CD4-positive, alpha-beta memory T cell (primary cell): Measurements from ENCODE around the gene OPN5. TPM values are rescaled to one million over a fixed set of nuclear protein-coding genes. Genes with fewer than 3 reads are reported as not detected.
A peak's percentile ranks its signal among the peaks of the same experiment; 100 is the strongest.

ENCODE experiments used
- CTCF ChIA-PET: fragments of 350-600 bp; sonication (Branson Sonifier 250); formaldehyde crosslinking; loops from one replicate; lab custom pipeline; 2021; ENCODE audit warnings: inconsistent platforms; ENCODE audit not compliant: partially characterized antibody; lab: Charles Lee
- POLR2A ChIA-PET: fragments of 350-600 bp; sonication (Branson Sonifier 250); formaldehyde crosslinking; loops from one replicate; lab custom pipeline; 2021; ENCODE audit not compliant: partially characterized antibody; lab: Charles Lee
- DNase-seq, 5 donors: peaks; one replicate each; pipeline versions ENCODE4 v3.0.0 to v3.0.0-alpha.2; 2020 to 2022; ENCODE audit warnings: mixed read lengths in 1 of 5
- H3K27ac ChIP-seq: one replicate; pipeline ENCODE4 v1.7.0; 2013; ENCODE audit warnings: low read depth, low read length
- H3K27me3 ChIP-seq: 2 replicates; pipeline ENCODE4 v1.7.0; 2013; ENCODE audit warnings: mild to moderate bottlenecking, low read length, moderate library complexity; ENCODE audit not compliant: insufficient read depth
- H3K36me3 ChIP-seq: 2 replicates; pipeline ENCODE4 v1.7.0; 2013; ENCODE audit warnings: mild to moderate bottlenecking, low read length, moderate library complexity; ENCODE audit not compliant: insufficient read depth
- H3K4me1 ChIP-seq: 2 replicates; pipeline ENCODE4 v1.7.0; 2013; ENCODE audit warnings: mild to moderate bottlenecking, low read length, moderate library complexity; ENCODE audit not compliant: insufficient read depth
- H3K4me3 ChIP-seq, 2 donors: one replicate each; pipeline ENCODE4 v1.7.0; 2013; ENCODE audit warnings: low read length in 2 of 2, mild to moderate bottlenecking in 1 of 2
- H3K9me3 ChIP-seq, 2 donors: one replicate each; pipeline ENCODE4 v1.7.0; 2013; ENCODE audit warnings: low read length in 2 of 2, control low read depth in 1 of 2; ENCODE audit not compliant: control insufficient read depth in 1 of 2
- H3K27ac Mint-ChIP-seq, 7 donors: one replicate each; pipeline ENCODE4 v1.8.0; 2020 to 2021; ENCODE audit warnings: mixed read lengths in 7 of 7, mild to moderate bottlenecking in 6 of 7, inconsistent platforms in 3 of 7, moderate library complexity in 3 of 7
- H3K27me3 Mint-ChIP-seq, 2 donors: one replicate each; pipeline ENCODE4 v1.8.0; 2020 to 2021; ENCODE audit warnings: mixed read lengths in 2 of 2
- H3K36me3 Mint-ChIP-seq, 2 donors: one replicate each; pipeline ENCODE4 v1.8.0; 2020 to 2021; ENCODE audit warnings: mixed read lengths in 2 of 2, inconsistent platforms in 1 of 2, mild to moderate bottlenecking in 1 of 2
- H3K4me1 Mint-ChIP-seq, 4 donors: one replicate each; pipeline ENCODE4 v1.8.0; 2020 to 2021; ENCODE audit warnings: mixed read lengths in 4 of 4, mild to moderate bottlenecking in 1 of 4
- H3K4me3 Mint-ChIP-seq, 8 donors: one replicate each; pipeline ENCODE4 v1.8.0; 2020 to 2021; ENCODE audit warnings: mixed read lengths in 8 of 8, mild to moderate bottlenecking in 7 of 8, moderate library complexity in 6 of 8, inconsistent platforms in 3 of 8
- H3K9me3 Mint-ChIP-seq, 8 donors: one replicate each; pipeline ENCODE4 v1.8.0; 2020 to 2021; ENCODE audit warnings: mixed read lengths in 8 of 8, mild to moderate bottlenecking in 5 of 8, inconsistent platforms in 3 of 8, moderate library complexity in 1 of 8
- intact Hi-C: fragments of 100-400 bp; cut with micrococcal nuclease; formaldehyde crosslinking; loops from one replicate; pipeline ENCODE4 v1.15.1; 2023
- polyA plus RNA-seq, 2 donors: library from polyadenylated mRNA; unstranded; fragments of 300-500 nt; fragmentation: Illumina TruSeq; gene quantifications; one replicate each; pipeline ENCODE4 v1.2.3, GENCODE V29; 2021
- total RNA-seq, 2 experiments: library from RNA; stranded (reverse); gene quantifications; one replicate each; pipeline ENCODE4 v1.2.3, GENCODE V29; 2021

OPN5 gene
- total and polyA plus RNA-seq, 4 experiments from 2014 or later, result not detected

DNA sequence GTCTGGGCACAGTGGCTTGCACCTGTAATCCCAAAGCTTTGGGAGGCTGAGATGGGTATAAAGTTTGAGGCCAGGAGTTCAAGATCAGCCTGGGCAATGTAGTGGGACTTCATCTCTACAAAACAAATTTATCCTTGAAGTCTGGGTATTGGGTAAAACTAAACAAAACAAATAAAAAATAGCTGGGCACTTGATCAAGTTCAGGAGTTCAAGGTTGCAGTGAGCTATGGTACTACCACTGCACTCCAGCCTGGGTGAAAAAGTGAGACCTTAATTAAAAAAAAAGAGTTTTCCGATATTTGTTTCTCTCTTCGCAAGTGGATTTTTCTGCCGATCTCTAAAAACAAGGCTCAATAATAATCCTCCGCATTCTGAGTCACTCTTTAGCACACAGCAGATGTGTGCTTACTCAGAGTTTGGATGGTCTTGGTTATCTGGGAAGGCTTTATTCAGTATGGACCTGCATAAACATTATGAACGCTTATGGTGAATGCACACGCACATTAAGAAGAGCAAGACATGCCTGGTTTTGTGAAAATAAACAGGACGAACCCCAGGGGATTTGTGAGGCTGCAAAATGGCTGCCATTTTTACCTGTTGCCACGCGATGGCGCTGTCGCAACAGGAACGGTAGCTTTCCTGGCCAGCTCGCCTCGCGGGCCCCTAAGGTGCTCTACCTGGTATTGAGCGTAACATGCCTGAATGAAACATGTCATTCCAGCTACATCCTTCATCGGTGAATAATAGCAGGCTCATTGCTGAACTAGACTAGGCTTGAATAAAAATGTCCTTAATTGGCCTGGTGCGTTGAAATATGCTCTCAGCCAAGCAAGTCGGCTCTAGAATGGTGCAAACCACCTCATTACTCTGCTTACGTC, 6.0 kb downstream of the OPN5 start:
- intact Hi-C loops, result loop anchor here (2.0 kb wide), 1 partner anchor 373 kb away; no protein-coding TSS in a partner anchor
- Mint-ChIP-seq H3K36me3 (no peaks in the 10 kb centered on the region), H3K4me3 (peak overlapping the region in 4 of 8 donors; percentile 13 to 41 (median 27)), H3K9me3 (no peaks in the 10 kb centered on the region), H3K27me3 (peaks cover 12 to 14% of the 10 kb centered on the region in 2 donors), H3K4me1 (peaks cover 3 to 13% (median 6%) of the 10 kb centered on the region in 4 donors), H3K27ac (peak overlapping the region in 1 of 7 donors; percentile 11)
- ChIA-PET CTCF (interaction anchor here (0.6 to 4.6 kb wide), 22 partner anchors 8 to 1662 kb away, joined by 3 to 39 read pairs (median 5); no protein-coding TSS in a partner anchor), POLR2A (no interaction called here)
- Histone ChIP-seq H3K9me3 (no peaks in the 10 kb centered on the region), H3K4me1 (peaks cover 6% of the 10 kb centered on the region), H3K36me3 (no peaks in the 10 kb centered on the region), H3K27me3 (no peaks in the 10 kb centered on the region), H3K4me3 (no peak overlapping the region), H3K27ac (no peak overlapping the region)
- peak; percentile 39 to 49 (median 46) for DNase-seq

- POLR2A ChIA-PET, result no interaction called here
- CTCF ChIA-PET, result interaction anchor here (0.8 to 4.6 kb wide), 17 partner anchors 9 to 1622 kb away, joined by 3 to 39 read pairs (median 6); no protein-coding TSS in a partner anchor
- H3K4me3 Mint-ChIP-seq, result peak overlapping the region in 2 of 8 donors; percentile 13 to 41
- peaks cover 6% of the 10 kb centered on the region for H3K4me1 ChIP-seq
- no peak overlapping the region for H3K27ac ChIP-seq
- peaks cover 3 to 13% (median 6%) of the 10 kb centered on the region in 4 donors for H3K4me1 Mint-ChIP-seq
- DNase-seq, result no peak
- H3K36me3 Mint-ChIP-seq, result no peaks in the 10 kb centered on the region
- intact Hi-C loops, result loop anchor here (2.0 kb wide), 1 partner anchor 374 kb away; no protein-coding TSS in a partner anchor
- H3K27ac Mint-ChIP-seq, result no peak overlapping the region
- peaks cover 12 to 15% of the 10 kb centered on the region in 2 donors for H3K27me3 Mint-ChIP-seq
- no peaks in the 10 kb centered on the region for H3K36me3 ChIP-seq
- H3K9me3 ChIP-seq, result no peaks in the 10 kb centered on the region
- H3K9me3 Mint-ChIP-seq, result no peaks in the 10 kb centered on the region
- H3K4me3 ChIP-seq, result no peak overlapping the region
- no peaks in the 10 kb centered on the region for H3K27me3 ChIP-seq
Observed at GRCh38 chr6:47788498-47788884, 6.7 kb downstream of the OPN5 start.

- CTCF ChIA-PET, result interaction anchor here (0.8 to 4.3 kb wide), 3 partner anchors 10 to 30 kb away, joined by 4 to 29 read pairs (median 6); no protein-coding TSS in a partner anchor
- Mint-ChIP-seq H3K27ac (peak overlapping the region in 1 of 7 donors; percentile 42), H3K36me3 (no peaks in the 10 kb centered on the region), H3K27me3 (peaks cover 12 to 17% of the 10 kb centered on the region in 2 donors), H3K4me3 (no peak overlapping the region), H3K4me1 (peaks cover 3 to 13% (median 6%) of the 10 kb centered on the region in 4 donors), H3K9me3 (no peaks in the 10 kb centered on the region)
- H3K4me1 ChIP-seq, result peaks cover 6% of the 10 kb centered on the region
- no peak for DNase-seq
- POLR2A ChIA-PET, result no interaction called here
- intact Hi-C loops, result loop anchor here (2.0 kb wide), 1 partner anchor 375 kb away; no protein-coding TSS in a partner anchor
- H3K27ac ChIP-seq, result no peak overlapping the region
- H3K27me3 ChIP-seq, result no peaks in the 10 kb centered on the region
- no peaks in the 10 kb centered on the region for H3K36me3 ChIP-seq
- H3K9me3 ChIP-seq, result no peaks in the 10 kb centered on the region
- H3K4me3 ChIP-seq, result no peak overlapping the region
Observed at GRCh38 chr6:47789553-47789952, 7.7 kb downstream of the OPN5 start.

DNA sequence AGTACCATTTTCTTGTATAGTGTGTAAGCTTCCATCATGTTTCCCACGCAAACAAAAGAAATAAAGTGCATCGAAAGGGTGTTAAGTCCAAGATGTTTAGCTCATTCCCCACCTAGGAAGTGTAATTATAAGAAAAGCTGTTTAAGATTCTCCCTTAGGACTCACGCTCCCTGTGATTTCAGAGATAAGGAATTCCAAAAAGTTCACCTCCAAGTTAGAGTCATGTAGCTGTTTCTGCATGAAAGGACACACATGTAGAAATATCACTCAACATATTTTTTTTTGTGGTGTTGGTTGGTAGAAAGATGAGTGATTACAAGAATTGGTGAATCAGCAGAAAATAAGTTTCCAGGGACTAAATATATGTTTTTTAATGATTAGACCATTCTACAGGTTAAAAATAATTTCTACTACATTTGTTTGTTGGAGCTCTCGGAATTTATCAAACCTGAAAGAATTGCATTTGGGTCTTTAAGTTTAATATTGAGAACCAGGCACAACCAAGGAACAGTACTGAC, 10.4 kb downstream of the OPN5 start:
- Histone ChIP-seq H3K27ac (no peak overlapping the region), H3K27me3 (no peaks in the 10 kb centered on the region), H3K4me1 (peaks cover 6% of the 10 kb centered on the region), H3K4me3 (no peak overlapping the region), H3K9me3 (no peaks in the 10 kb centered on the region), H3K36me3 (no peaks in the 10 kb centered on the region)
- Mint-ChIP-seq H3K27me3 (peaks cover 7 to 14% of the 10 kb centered on the region in 2 donors), H3K27ac (no peak overlapping the region), H3K36me3 (no peaks in the 10 kb centered on the region), H3K4me1 (peaks cover 4 to 13% (median 6%) of the 10 kb centered on the region in 4 donors), H3K9me3 (no peaks in the 10 kb centered on the region), H3K4me3 (no peak overlapping the region)
- CTCF ChIA-PET, result interaction anchor here (1.4 kb wide), 1 partner anchor 12 kb away, joined by 7 read pairs; no protein-coding TSS in a partner anchor
- no peak for DNase-seq
- POLR2A ChIA-PET, result no interaction called here
- intact Hi-C loops, result no loop called here

GRCh38 chr6:47794577-47795135, 12.8 kb downstream of the OPN5 start:
- ChIA-PET POLR2A (no interaction called here), CTCF (interaction anchor here (1.0 to 1.5 kb wide), 2 partner anchors 8 to 9 kb away, joined by 3 to 5 read pairs; no protein-coding TSS in a partner anchor)
- no peak overlapping the region for H3K27ac ChIP-seq

GRCh38 chr6:47801984-47802383, 20.2 kb downstream of the OPN5 start:
- H3K4me1 ChIP-seq, result no peaks in the 10 kb centered on the region
- Mint-ChIP-seq H3K36me3 (no peaks in the 10 kb centered on the region), H3K27ac (no peak overlapping the region), H3K9me3 (peaks cover 0 to 1% (median 0%) of the 10 kb centered on the region in 8 donors), H3K4me3 (no peak overlapping the region), H3K4me1 (no peaks in the 10 kb centered on the region), H3K27me3 (peaks cover 5 to 9% of the 10 kb centered on the region in 2 donors)
- H3K9me3 ChIP-seq, result no peaks in the 10 kb centered on the region
- no peak overlapping the region for H3K27ac ChIP-seq
- H3K36me3 ChIP-seq, result no peaks in the 10 kb centered on the region
- POLR2A ChIA-PET, result no interaction called here
- H3K27me3 ChIP-seq, result no peaks in the 10 kb centered on the region
- no peak overlapping the region for H3K4me3 ChIP-seq
- DNase-seq, result no peak
- CTCF ChIA-PET, result interaction anchor here (0.6 to 3.7 kb wide), 3 partner anchors 9 to 185 kb away, joined by 3 to 29 read pairs (median 3); no protein-coding TSS in a partner anchor
- intact Hi-C loops, result no loop called here

More at GRCh38 chr6:47794577-47795135, 12.8 kb downstream of the OPN5 start:
- intact Hi-C loops, result no loop called here
- Mint-ChIP-seq H3K9me3 (no peaks in the 10 kb centered on the region), H3K27me3 (peaks cover 3 to 8% of the 10 kb centered on the region in 2 donors), H3K27ac (no peak overlapping the region), H3K4me3 (no peak overlapping the region), H3K36me3 (no peaks in the 10 kb centered on the region), H3K4me1 (peaks cover 0 to 1% (median 0%) of the 10 kb centered on the region in 4 donors)
- Histone ChIP-seq H3K4me1 (no peaks in the 10 kb centered on the region), H3K27me3 (no peaks in the 10 kb centered on the region), H3K4me3 (no peak overlapping the region), H3K36me3 (no peaks in the 10 kb centered on the region), H3K9me3 (no peaks in the 10 kb centered on the region)
- DNase-seq, result no peak
